Measurements from ENCODE around the gene TMEM86B. TPM values are rescaled to one million over a fixed set of nuclear protein-coding genes. Genes with fewer than 3 reads are reported as not detected.
A peak's percentile ranks its signal among the peaks of the same experiment; 100 is the strongest.

Gene TMEM86B
- total RNA-seq, 3 donors from 2014 or later (not counting 1 experiment from before 2014, with no cell fraction given): 12.6 to 14.7 (median 14.6) TPM

DNA sequence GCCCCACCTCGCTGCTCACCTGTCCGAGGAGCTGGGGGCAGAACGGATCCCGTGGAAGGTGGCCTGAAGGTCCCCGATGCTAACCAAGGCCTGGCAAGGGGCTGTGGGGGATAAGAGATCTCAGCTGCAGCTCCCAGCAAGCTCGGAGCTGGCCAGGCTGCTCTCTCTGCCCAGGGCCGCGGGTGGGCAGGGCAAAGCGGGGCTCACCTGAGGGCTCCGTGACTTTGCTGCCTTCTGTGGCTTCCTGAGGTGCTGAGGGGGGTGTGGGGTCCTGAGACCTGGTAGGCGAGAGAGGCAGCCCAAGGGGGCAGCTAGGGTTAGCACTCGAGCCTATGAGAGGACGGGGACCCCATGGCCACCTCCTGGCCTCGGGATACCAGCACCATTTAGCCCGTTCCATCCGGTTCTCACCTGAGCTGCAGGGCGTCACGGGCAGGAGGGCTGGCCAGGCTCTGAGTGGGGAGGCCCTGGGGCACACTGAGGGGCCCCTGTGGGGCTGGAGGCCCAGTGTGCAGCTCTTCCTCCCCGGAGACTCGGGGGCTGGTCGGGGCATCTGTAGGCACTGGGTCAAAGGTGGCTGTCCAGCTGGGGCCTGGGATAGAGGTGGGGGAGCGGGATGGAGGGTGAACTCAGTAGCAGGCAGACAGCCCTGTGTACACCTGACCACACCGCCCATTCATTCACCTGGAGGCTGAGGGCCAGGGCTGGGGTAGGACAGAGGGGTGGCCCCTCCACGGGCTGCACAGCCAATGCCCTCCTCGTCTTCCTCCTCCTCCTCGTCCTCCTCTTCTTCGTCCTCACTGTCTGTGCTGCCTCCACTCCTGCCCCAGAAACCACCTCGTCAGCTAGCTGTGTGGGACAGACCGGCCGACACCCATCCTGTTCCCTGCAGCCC is 3.1 kb upstream of the TMEM86B start:
- H3K4me3 ChIP-seq (ENCODE audit: low read length): no peak overlapping the region
- TF ChIP-seq, protein P1, sequence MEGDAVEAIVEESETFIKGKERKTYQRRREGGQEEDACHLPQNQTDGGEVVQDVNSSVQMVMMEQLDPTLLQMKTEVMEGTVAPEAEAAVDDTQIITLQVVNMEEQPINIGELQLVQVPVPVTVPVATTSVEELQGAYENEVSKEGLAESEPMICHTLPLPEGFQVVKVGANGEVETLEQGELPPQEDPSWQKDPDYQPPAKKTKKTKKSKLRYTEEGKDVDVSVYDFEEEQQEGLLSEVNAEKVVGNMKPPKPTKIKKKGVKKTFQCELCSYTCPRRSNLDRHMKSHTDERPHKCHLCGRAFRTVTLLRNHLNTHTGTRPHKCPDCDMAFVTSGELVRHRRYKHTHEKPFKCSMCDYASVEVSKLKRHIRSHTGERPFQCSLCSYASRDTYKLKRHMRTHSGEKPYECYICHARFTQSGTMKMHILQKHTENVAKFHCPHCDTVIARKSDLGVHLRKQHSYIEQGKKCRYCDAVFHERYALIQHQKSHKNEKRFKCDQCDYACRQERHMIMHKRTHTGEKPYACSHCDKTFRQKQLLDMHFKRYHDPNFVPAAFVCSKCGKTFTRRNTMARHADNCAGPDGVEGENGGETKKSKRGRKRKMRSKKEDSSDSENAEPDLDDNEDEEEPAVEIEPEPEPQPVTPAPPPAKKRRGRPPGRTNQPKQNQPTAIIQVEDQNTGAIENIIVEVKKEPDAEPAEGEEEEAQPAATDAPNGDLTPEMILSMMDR (IDR thresholded peaks at IDR 0.05): no peak
- DNase-seq (no peak), ATAC-seq (no peak)
- Mint-ChIP-seq H3K9me3 (no peaks in the 10 kb centered on the region), H3K36me3 (peaks cover 16% of the 10 kb centered on the region), H3K4me1 (peaks cover 12 to 14% of the 10 kb centered on the region in 2 donors), H3K27me3 (ENCODE audit: low read depth in 2 of 2) (no peaks in the 10 kb centered on the region), H3K4me3 (no peak overlapping the region), H3K27ac (no peak overlapping the region)
- peaks cover 87% of the 10 kb centered on the region for H3K36me3 ChIP-seq (ENCODE audit: control insufficient read depth, insufficient read depth, low read length)
- H3K4me1 ChIP-seq (ENCODE audit: control insufficient read depth, insufficient read depth, low read length): no peaks in the 10 kb centered on the region
- intact Hi-C loops (cut with micrococcal nuclease): no loop called here
- 95% methylated on average over 30 of the region's 30 CpGs for WGBS (ENCODE audit: insufficient coverage)
- H3K27me3 ChIP-seq (ENCODE audit: control insufficient read depth, insufficient read depth, low read length): no peaks in the 10 kb centered on the region
- H3K27ac ChIP-seq (ENCODE audit: low read length): no peak overlapping the region
- H3K9me3 ChIP-seq (ENCODE audit: control insufficient read depth, insufficient read depth, low read length): no peaks in the 10 kb centered on the region

DNA sequence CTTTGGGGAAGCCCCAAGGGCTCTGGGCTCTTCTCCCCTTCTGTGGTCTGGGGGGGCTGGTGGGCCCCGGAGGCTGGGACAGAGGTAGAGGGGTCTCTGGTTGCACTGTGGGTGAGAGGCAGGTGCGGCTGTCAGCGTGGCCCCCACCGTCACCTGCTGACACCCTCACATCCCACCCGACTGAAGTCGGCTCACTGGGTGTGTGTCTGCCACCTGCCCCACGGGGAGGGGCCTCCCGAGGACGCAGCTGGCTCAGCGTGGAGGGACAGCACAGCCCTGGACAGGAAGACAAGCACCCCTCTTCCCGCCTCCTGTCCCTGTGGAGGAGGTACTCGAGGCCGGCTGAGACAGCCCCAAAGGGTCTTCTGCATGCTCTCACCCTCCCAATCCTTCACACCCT is 2.2 kb upstream of the TMEM86B start:
- H3K36me3 Mint-ChIP-seq: peaks cover 16% of the 10 kb centered on the region
- DNase-seq: no peak

DNA sequence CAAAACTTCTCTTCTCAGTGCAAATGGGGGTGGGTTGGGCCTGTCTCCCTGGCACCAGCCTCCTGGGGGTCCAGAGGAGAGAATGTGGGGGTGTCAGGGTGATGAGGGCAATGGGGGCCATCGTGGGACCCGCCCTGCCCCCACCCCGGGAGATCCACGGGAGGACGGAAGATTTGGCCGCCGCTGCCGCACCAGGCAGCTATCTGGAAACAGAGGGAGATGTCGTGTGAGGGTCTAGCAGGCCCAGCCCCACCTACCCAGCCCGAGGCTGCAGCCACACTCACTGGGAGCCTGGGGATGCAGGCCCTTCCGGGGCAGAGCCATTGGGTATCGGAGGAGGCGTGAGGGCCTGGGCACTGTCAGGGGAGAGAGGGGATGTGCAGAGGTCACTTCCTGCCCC is 1.8 kb upstream of the TMEM86B start:
- H3K36me3 Mint-ChIP-seq: peaks cover 16% of the 10 kb centered on the region
- peaks cover 12 to 15% of the 10 kb centered on the region in 2 donors for H3K4me1 Mint-ChIP-seq
- ATAC-seq: no peak

More for the DNA sequence above, 2.2 kb upstream of the TMEM86B start:
- Histone ChIP-seq H3K4me1 (ENCODE audit: control insufficient read depth, insufficient read depth, low read length) (no peaks in the 10 kb centered on the region), H3K4me3 (ENCODE audit: low read length) (no peak overlapping the region), H3K9me3 (ENCODE audit: control insufficient read depth, insufficient read depth, low read length) (no peaks in the 10 kb centered on the region), H3K27ac (ENCODE audit: low read length) (no peak overlapping the region), H3K36me3 (ENCODE audit: control insufficient read depth, insufficient read depth, low read length) (peaks cover 79% of the 10 kb centered on the region), H3K27me3 (ENCODE audit: control insufficient read depth, insufficient read depth, low read length) (no peaks in the 10 kb centered on the region)
- 92% methylated on average over 12 of the region's 13 CpGs for WGBS (ENCODE audit: insufficient coverage)
- no peaks in the 10 kb centered on the region for H3K27me3 Mint-ChIP-seq (ENCODE audit: low read depth in 2 of 2)
- no peak overlapping the region for H3K27ac Mint-ChIP-seq
- peaks cover 11 to 12% of the 10 kb centered on the region in 2 donors for H3K4me1 Mint-ChIP-seq
- TF ChIP-seq, protein P1 (IDR thresholded peaks at IDR 0.05): no peak
- no peaks in the 10 kb centered on the region for H3K9me3 Mint-ChIP-seq
- no peak for ATAC-seq
- no peak overlapping the region for H3K4me3 Mint-ChIP-seq
- intact Hi-C loops (cut with micrococcal nuclease): no loop called here

More for the DNA sequence above, 1.8 kb upstream of the TMEM86B start:
- Histone ChIP-seq H3K27ac (ENCODE audit: low read length) (no peak overlapping the region), H3K9me3 (ENCODE audit: control insufficient read depth, insufficient read depth, low read length) (no peaks in the 10 kb centered on the region), H3K4me1 (ENCODE audit: control insufficient read depth, insufficient read depth, low read length) (no peaks in the 10 kb centered on the region), H3K4me3 (ENCODE audit: low read length) (no peak overlapping the region), H3K36me3 (ENCODE audit: control insufficient read depth, insufficient read depth, low read length) (peaks cover 78% of the 10 kb centered on the region), H3K27me3 (ENCODE audit: control insufficient read depth, insufficient read depth, low read length) (no peaks in the 10 kb centered on the region)
- WGBS (ENCODE audit: insufficient coverage): 95% methylated on average over 10 of the region's 13 CpGs
- Mint-ChIP-seq H3K4me3 (no peak overlapping the region), H3K9me3 (no peaks in the 10 kb centered on the region), H3K27ac (peak overlapping the region in 1 of 2 donors; percentile 63), H3K27me3 (ENCODE audit: low read depth in 2 of 2) (no peaks in the 10 kb centered on the region)
- TF ChIP-seq, protein P1 (IDR thresholded peaks at IDR 0.05): no peak
- intact Hi-C loops (cut with micrococcal nuclease): no loop called here
- DNase-seq: no peak
